ENCODE results near the gene MEGF6.

The MEGF6 gene

GRCh38 chr1:3570066-3570986 lies 41.0 kb downstream of the MEGF6 start:
- TF ChIP-seq, protein P1, sequence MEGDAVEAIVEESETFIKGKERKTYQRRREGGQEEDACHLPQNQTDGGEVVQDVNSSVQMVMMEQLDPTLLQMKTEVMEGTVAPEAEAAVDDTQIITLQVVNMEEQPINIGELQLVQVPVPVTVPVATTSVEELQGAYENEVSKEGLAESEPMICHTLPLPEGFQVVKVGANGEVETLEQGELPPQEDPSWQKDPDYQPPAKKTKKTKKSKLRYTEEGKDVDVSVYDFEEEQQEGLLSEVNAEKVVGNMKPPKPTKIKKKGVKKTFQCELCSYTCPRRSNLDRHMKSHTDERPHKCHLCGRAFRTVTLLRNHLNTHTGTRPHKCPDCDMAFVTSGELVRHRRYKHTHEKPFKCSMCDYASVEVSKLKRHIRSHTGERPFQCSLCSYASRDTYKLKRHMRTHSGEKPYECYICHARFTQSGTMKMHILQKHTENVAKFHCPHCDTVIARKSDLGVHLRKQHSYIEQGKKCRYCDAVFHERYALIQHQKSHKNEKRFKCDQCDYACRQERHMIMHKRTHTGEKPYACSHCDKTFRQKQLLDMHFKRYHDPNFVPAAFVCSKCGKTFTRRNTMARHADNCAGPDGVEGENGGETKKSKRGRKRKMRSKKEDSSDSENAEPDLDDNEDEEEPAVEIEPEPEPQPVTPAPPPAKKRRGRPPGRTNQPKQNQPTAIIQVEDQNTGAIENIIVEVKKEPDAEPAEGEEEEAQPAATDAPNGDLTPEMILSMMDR (IDR thresholded peaks at IDR 0.05; ENCODE audit: low read depth, low read length): no peak
- H3K4me3 ChIP-seq (replicated peaks in 1 of 2; ENCODE audit: low read depth in 2 of 2, low read length in 2 of 2): no peak overlapping the region
- DNase-seq (ENCODE audit: low read depth in 2 of 2): no peak

- TF ChIP-seq, protein P1 (IDR thresholded peaks at IDR 0.05; ENCODE audit: low read depth, low read length): no peak
- H3K4me3 ChIP-seq (replicated peaks in 1 of 2; ENCODE audit: low read depth in 2 of 2, low read length in 2 of 2): no peak overlapping the region
- DNase-seq (ENCODE audit: low read depth in 2 of 2): no peak
These were observed 41.9 kb downstream of the MEGF6 start for GRCh38 chr1:3569436-3569835.

- no peak for DNase-seq (ENCODE audit: low read depth in 2 of 2)
- TF ChIP-seq, protein P1 (IDR thresholded peaks at IDR 0.05; ENCODE audit: low read depth, low read length): no peak
These were observed 42.4 kb downstream of the MEGF6 start for GRCh38 chr1:3568815-3569435.

GRCh38 chr1:3566951-3567804 lies 44.1 kb downstream of the MEGF6 start:
- TF ChIP-seq, protein P1 (IDR thresholded peaks at IDR 0.05; ENCODE audit: low read depth, low read length): no peak
- DNase-seq (ENCODE audit: low read depth in 2 of 2): no peak
- no peak overlapping the region for H3K4me3 ChIP-seq (replicated peaks in 1 of 2; ENCODE audit: low read depth in 2 of 2, low read length in 2 of 2)

More at GRCh38 chr1:3568815-3569435, 42.4 kb downstream of the MEGF6 start:
- H3K4me3 ChIP-seq (replicated peaks in 1 of 2; ENCODE audit: low read depth in 2 of 2, low read length in 2 of 2): no peak overlapping the region

- H3K4me3 ChIP-seq (replicated peaks in 1 of 2; ENCODE audit: low read depth in 2 of 2, low read length in 2 of 2): no peak overlapping the region
- DNase-seq (ENCODE audit: low read depth in 2 of 2): no peak
- TF ChIP-seq, protein P1 (IDR thresholded peaks at IDR 0.05; ENCODE audit: low read depth, low read length): no peak
These were observed 45.1 kb downstream of the MEGF6 start for GRCh38 chr1:3566003-3566885.
